Tibial artery (tissue), 4 donors: ENCODE results near the gene NADSYN1.

Source experiments
- DNase-seq, 2 donors: peaks; one replicate each; pipeline ENCODE4 v3.0.0-alpha.2; 2019
- H3K27ac ChIP-seq, 2 donors: fragments of 200-600 bp; sonication (generic) in 1 of 2; 1 replicate in 1 of 2; 2 replicates in 1 of 2; pipeline ENCODE4 v1.5.1; 2018 to 2019; ENCODE audit warnings: mild to moderate bottlenecking in 1 of 2
- H3K27me3 ChIP-seq, 2 donors: fragments of 200-600 bp; sonication (generic) in 1 of 2; one replicate each; pipeline versions ENCODE4 v1.5.1 to v1.6.0; 2016 to 2019
- H3K36me3 ChIP-seq, 3 donors: fragments of 200-600 bp; sonication (generic) in 2 of 3; one replicate each; pipeline ENCODE4 v1.5.1; 2016 to 2019; ENCODE audit warnings: mild to moderate bottlenecking in 2 of 3
- H3K4me1 ChIP-seq, 4 donors: fragments of 200-600 bp; sonication (generic) in 2 of 4; 1 replicate in 3 of 4; 2 replicates in 1 of 4; pipeline ENCODE4 v1.5.1; 2016 to 2019
- H3K4me3 ChIP-seq, 2 donors: fragments of 200-600 bp; sonication (generic) in 1 of 2; 1 replicate in 1 of 2; 2 replicates in 1 of 2; pipeline ENCODE4 v1.5.1; 2018 to 2019; ENCODE audit warnings: mild to moderate bottlenecking in 2 of 2
- H3K9me3 ChIP-seq, 3 donors: fragments of 200-600 bp; sonication (generic) in 1 of 3; one replicate each; pipeline ENCODE4 v1.5.1; 2016 to 2019
- intact Hi-C: fragments of 100-400 bp; cut with DNase I; formaldehyde crosslinking; loops from one replicate; pipeline ENCODE4 v1.15.0; 2023; ENCODE audit warnings: low total_unique reads
- TF ChIP-seq, protein P1 (sequence below), 2 experiments: fragments of 200-600 bp in 1 of 2; fragments of 450-650 bp in 1 of 2; IDR thresholded peaks; one replicate each; pipeline ENCODE4 v1.5.1; 2017 to 2019; ENCODE audit warnings: antibody characterized with exemption in 2 of 2, mild to moderate bottlenecking in 1 of 2, moderate library complexity in 1 of 2

NADSYN1 gene

DNA sequence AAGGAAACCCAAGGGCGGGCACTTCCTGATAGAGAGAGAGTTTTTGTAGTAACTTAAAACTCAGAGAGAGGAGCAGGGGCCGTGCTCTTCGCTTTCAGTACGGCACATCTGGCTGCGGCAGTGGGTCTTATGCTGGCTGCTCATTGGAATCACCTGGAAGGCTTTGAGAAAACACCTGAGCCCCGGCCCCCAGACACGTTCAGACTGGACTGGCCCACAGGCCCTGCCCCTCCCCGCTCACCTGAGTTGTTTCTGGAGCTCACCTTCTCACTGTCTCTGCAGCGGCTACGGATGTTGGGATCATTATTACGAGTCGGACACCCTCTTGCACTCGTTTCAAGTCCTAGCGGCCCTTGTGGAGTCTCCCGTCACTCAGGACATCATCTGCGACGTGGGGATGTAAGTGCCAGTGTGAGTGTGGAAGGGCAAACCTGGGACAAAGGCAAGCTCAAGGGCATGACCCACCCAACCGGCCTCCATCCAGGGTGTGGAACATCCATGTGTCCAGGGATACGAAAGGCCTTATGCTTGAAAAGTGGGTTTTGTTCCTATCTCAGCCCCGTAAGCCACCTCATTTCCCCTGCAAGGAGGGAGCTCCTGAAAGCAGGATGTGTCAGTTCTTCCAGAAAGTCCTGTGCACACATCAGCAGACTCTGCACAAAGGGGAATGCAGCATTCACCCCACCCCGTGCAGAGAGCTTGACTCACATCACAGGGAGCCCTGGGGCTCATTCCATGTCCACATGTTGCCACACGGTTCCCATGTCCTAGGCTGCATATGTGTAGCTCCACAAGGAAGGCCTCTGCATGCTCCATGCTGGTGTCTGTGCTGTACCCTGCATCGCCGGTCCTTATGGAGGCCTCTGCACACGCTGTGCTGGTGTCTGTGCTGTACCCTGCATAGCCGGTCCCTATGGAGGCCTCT lies 5.4 kb downstream of the NADSYN1 start:
- DNase-seq: no peak

DNA sequence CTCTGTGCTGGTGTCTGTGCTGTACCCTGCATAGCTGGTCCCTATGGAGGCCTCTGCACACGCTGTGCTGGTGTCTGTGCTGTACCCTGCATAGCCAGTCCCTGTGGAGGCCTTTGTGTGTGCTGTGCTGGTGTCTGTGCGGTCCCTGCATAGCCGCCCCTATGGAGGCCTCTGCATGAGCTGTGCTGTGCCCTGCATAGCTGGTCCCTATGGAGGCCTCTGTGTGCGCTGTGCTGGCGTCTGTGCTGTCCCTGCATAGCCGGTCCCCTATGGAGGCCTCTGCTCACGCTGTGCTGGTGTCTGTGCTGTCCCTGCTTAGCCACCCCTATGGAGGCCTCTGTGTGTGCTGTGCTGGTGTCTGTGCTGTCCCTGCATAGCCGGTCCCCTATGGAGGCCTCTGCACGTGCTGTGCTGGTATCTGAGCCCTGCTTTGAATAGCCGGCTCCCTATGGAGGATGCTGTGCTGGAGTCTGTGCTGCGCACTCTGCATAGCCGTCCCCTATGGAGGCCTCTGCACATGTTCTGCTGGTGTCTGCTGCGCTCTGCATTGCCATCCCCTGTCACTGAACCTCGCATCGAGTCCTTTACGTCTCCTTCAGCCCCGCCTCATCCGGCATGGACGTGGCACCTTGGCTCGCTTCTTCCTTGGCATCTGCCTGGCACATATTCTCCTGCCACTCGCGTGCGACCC lies 6.2 kb downstream of the NADSYN1 start:
- intact Hi-C loops: no loop called here
- TF ChIP-seq, protein P1, sequence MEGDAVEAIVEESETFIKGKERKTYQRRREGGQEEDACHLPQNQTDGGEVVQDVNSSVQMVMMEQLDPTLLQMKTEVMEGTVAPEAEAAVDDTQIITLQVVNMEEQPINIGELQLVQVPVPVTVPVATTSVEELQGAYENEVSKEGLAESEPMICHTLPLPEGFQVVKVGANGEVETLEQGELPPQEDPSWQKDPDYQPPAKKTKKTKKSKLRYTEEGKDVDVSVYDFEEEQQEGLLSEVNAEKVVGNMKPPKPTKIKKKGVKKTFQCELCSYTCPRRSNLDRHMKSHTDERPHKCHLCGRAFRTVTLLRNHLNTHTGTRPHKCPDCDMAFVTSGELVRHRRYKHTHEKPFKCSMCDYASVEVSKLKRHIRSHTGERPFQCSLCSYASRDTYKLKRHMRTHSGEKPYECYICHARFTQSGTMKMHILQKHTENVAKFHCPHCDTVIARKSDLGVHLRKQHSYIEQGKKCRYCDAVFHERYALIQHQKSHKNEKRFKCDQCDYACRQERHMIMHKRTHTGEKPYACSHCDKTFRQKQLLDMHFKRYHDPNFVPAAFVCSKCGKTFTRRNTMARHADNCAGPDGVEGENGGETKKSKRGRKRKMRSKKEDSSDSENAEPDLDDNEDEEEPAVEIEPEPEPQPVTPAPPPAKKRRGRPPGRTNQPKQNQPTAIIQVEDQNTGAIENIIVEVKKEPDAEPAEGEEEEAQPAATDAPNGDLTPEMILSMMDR (IDR thresholded peaks at IDR 0.05): no peak
- H3K4me3 ChIP-seq: no peak overlapping the region
- no peaks in the 10 kb centered on the region for H3K27me3 ChIP-seq
- H3K9me3 ChIP-seq: no peaks in the 10 kb centered on the region
- H3K27ac ChIP-seq: no peak overlapping the region
- H3K4me1 ChIP-seq: peaks cover 0 to 7% (median 3%) of the 10 kb centered on the region in 4 donors
- H3K36me3 ChIP-seq: peaks cover 65 to 89% (median 89%) of the 10 kb centered on the region in 3 donors
- no peak for DNase-seq

More for the DNA sequence above, 5.4 kb downstream of the NADSYN1 start:
- Histone ChIP-seq H3K9me3 (no peaks in the 10 kb centered on the region), H3K4me3 (no peak overlapping the region), H3K27ac (no peak overlapping the region), H3K4me1 (peaks cover 0 to 15% (median 10%) of the 10 kb centered on the region in 4 donors), H3K27me3 (no peaks in the 10 kb centered on the region), H3K36me3 (peaks cover 64 to 81% (median 81%) of the 10 kb centered on the region in 3 donors)
- intact Hi-C loops: no loop called here
- TF ChIP-seq, protein P1 (IDR thresholded peaks at IDR 0.05): no peak

DNA sequence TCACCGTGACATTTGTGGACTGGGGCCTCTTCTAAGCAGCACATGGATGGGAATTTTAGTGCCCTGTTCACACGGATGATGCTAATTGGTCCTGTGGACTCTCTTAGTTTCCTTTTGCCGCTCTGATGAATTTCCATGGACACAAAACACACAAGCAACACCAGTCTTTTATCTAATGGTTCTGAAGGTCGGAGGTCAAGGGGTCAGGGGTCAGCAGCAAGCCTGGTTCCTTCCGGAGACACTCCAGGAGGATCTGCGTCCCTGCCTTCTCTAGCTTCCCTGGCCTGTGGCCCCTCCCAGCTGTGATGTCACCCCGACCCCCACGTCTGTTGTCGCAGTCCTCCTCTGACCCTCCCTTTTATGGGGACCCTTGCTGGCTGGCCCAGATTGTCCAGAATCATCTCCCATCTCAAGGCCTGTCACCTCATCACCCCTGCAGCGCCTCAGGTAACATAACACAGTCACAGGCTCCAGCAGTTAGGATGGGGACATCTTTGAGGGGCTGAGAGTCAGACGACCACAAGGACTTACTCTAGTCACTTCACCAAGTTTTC lies 6.8 kb downstream of the NADSYN1 start:
- peaks cover 65 to 93% (median 89%) of the 10 kb centered on the region in 3 donors for H3K36me3 ChIP-seq
- H3K27me3 ChIP-seq: no peaks in the 10 kb centered on the region
- intact Hi-C loops: no loop called here
- DNase-seq: no peak
- no peak overlapping the region for H3K27ac ChIP-seq
- peaks cover 0 to under 1% (median 0%) of the 10 kb centered on the region in 4 donors for H3K4me1 ChIP-seq
- no peaks in the 10 kb centered on the region for H3K9me3 ChIP-seq
- H3K4me3 ChIP-seq: no peak overlapping the region
- TF ChIP-seq, protein P1 (IDR thresholded peaks at IDR 0.05): no peak

- H3K9me3 ChIP-seq: no peaks in the 10 kb centered on the region
- intact Hi-C loops: no loop called here
- TF ChIP-seq, protein P1 (IDR thresholded peaks at IDR 0.05): no peak
- H3K27me3 ChIP-seq: no peaks in the 10 kb centered on the region
- DNase-seq: no peak
- H3K27ac ChIP-seq: no peak overlapping the region
- peaks cover 50 to 94% (median 77%) of the 10 kb centered on the region in 3 donors for H3K36me3 ChIP-seq
- H3K4me3 ChIP-seq: no peak overlapping the region
- H3K4me1 ChIP-seq: no peaks in the 10 kb centered on the region
These were observed 8.7 kb downstream of the NADSYN1 start for GRCh38 chr11:71461696-71462095.

- intact Hi-C loops: no loop called here
- TF ChIP-seq, protein P1 (IDR thresholded peaks at IDR 0.05): no peak
- no peaks in the 10 kb centered on the region for H3K27me3 ChIP-seq
- H3K36me3 ChIP-seq: peaks cover 40 to 93% (median 71%) of the 10 kb centered on the region in 3 donors
- H3K4me1 ChIP-seq: no peaks in the 10 kb centered on the region
- no peak for DNase-seq
- no peak overlapping the region for H3K27ac ChIP-seq
- H3K4me3 ChIP-seq: no peak overlapping the region
- no peaks in the 10 kb centered on the region for H3K9me3 ChIP-seq
These were observed 9.7 kb downstream of the NADSYN1 start for GRCh38 chr11:71462726-71463125.
